HEK293 (cell line): Measurements from ENCODE around the gene OR6C3.
"Not testable (repeated sequence)": the region's sequence is repeated elsewhere in the genome, so short reads cannot be mapped to it uniquely, and the experiment has no call there.

ENCODE experiments used
- CTCF ChIA-PET: fragments of 350-600 bp; formaldehyde crosslinking; extraction: SDS; loops from one replicate; lab custom pipeline; 2021; ENCODE audit warnings: antibody characterized with exemption; lab: Yijun Ruan, JAX
- POLR2A ChIA-PET: fragments of 300-600 bp; formaldehyde crosslinking; extraction: SDS; loops from one replicate; lab custom pipeline; 2020; ENCODE audit warnings: antibody characterized with exemption, inconsistent platforms; lab: Yijun Ruan, JAX
- H3K27ac ChIP-seq: fragments of 200-500 bp; sonication (Bioruptor generic); 2 replicates; pipeline ENCODE4 v1.5.1; 2014; ENCODE audit warnings: low read depth, low read length, control low read depth, inconsistent platforms; ENCODE audit errors: extremely low read depth
- H3K36me3 ChIP-seq, 2 experiments: fragments of 200-500 bp in 1 of 2; sonication (Bioruptor generic) in 1 of 2; 1 replicate in 1 of 2; 2 replicates in 1 of 2; pipeline ENCODE4 v1.5.1; 2014 to 2017; ENCODE audit warnings: inconsistent platforms in 2 of 2, low read length in 2 of 2; ENCODE audit not compliant: control insufficient read depth in 2 of 2, insufficient read depth in 1 of 2
- H3K4me1 ChIP-seq: fragments of 200-500 bp; sonication (Bioruptor generic); 2 replicates; pipeline ENCODE4 v1.5.1; 2014; ENCODE audit warnings: mild to moderate bottlenecking, low read length, inconsistent platforms; ENCODE audit not compliant: control insufficient read depth, insufficient read depth
- H3K4me3 ChIP-seq: 2 replicates; pipeline ENCODE4 v1.5.1; 2011; ENCODE audit warnings: low read depth, mild to moderate bottlenecking, control low read depth, low read length, moderate library complexity
- H3K9me3 ChIP-seq: fragments of 200-500 bp; sonication (Bioruptor generic); 2 replicates; pipeline ENCODE4 v1.5.1; 2014; ENCODE audit warnings: low read depth, low read length, inconsistent platforms; ENCODE audit not compliant: control insufficient read depth, insufficient read depth
- BCL11B ChIP-seq: fragments of 450-650 bp; formaldehyde crosslinking; IDR thresholded peaks from 2 replicates; pipeline ENCODE4 v1.5.1; 2016; ENCODE audit warnings: low read depth, missing biosample characterization, missing genetic modification characterization
- MEIS1 ChIP-seq: sonication (generic); formaldehyde crosslinking; IDR thresholded peaks from 2 replicates; pipeline ENCODE4 v1.8.1; 2022; ENCODE audit warnings: missing genetic modification reagents, mild to moderate bottlenecking, borderline replicate concordance
- SCRT2 ChIP-seq: fragments of 450-650 bp; formaldehyde crosslinking; IDR thresholded peaks from 2 replicates; pipeline ENCODE4 v1.5.1; 2016; ENCODE audit warnings: missing biosample characterization, missing genetic modification characterization
- ZIC2 ChIP-seq: fragments of 450-650 bp; formaldehyde crosslinking; IDR thresholded peaks from 2 replicates; pipeline ENCODE4 v1.5.1; 2016; ENCODE audit warnings: missing biosample characterization, missing genetic modification characterization
- ZNF169 ChIP-seq: fragments of 450-650 bp; formaldehyde crosslinking; IDR thresholded peaks from 2 replicates; pipeline ENCODE4 v1.5.1; 2016; ENCODE audit warnings: missing biosample characterization, missing genetic modification characterization
- ZNF350 ChIP-seq: fragments of 450-650 bp; formaldehyde crosslinking; IDR thresholded peaks from 2 replicates; pipeline ENCODE4 v1.5.0; 2017; ENCODE audit warnings: missing biosample characterization, mild to moderate bottlenecking, missing genetic modification characterization
- ZNF513 ChIP-seq: fragments of 450-650 bp; IDR thresholded peaks from 2 replicates; pipeline ENCODE4 v1.5.1; 2018; ENCODE audit warnings: missing biosample characterization, missing genetic modification characterization
- ZNF548 ChIP-seq: fragments of 450-650 bp; formaldehyde crosslinking; IDR thresholded peaks from 2 replicates; pipeline ENCODE4 v1.5.1; 2016; ENCODE audit warnings: missing biosample characterization, missing genetic modification characterization
- ZNF610 ChIP-seq: fragments of 450-650 bp; formaldehyde crosslinking; IDR thresholded peaks from 2 replicates; pipeline ENCODE4 v1.5.1; 2016; ENCODE audit warnings: missing biosample characterization, missing genetic modification characterization, borderline replicate concordance
- ZNF629 ChIP-seq: fragments of 450-650 bp; formaldehyde crosslinking; IDR thresholded peaks from 2 replicates; pipeline ENCODE4 v1.5.1; 2017; ENCODE audit warnings: missing biosample characterization, missing genetic modification characterization
- ZNF704 ChIP-seq: fragments of 450-650 bp; formaldehyde crosslinking; IDR thresholded peaks from 2 replicates; pipeline ENCODE4 v1.5.1; 2016; ENCODE audit warnings: missing biosample characterization, missing genetic modification characterization
- TF ChIP-seq, protein P1 (sequence below): sonication (generic); formaldehyde crosslinking; IDR thresholded peaks from 2 replicates; pipeline ENCODE4 v1.8.1; 2022; ENCODE audit warnings: mild to moderate bottlenecking, moderate library complexity, missing genetic modification reagents
- TF ChIP-seq, protein P2 (sequence below): fragments of 450-650 bp; formaldehyde crosslinking; IDR thresholded peaks from 2 replicates; pipeline ENCODE4 v1.5.1; 2016; ENCODE audit warnings: missing biosample characterization, missing genetic modification characterization
- TF ChIP-seq, protein P3 (sequence below): fragments of 450-650 bp; formaldehyde crosslinking; IDR thresholded peaks from 2 replicates; pipeline ENCODE4 v1.5.1; 2017; ENCODE audit warnings: missing biosample characterization, missing genetic modification characterization
- TF ChIP-seq, protein P4 (sequence below): fragments of 450-650 bp; formaldehyde crosslinking; IDR thresholded peaks from 2 replicates; pipeline ENCODE4 v1.5.1; 2017; ENCODE audit warnings: missing biosample characterization, missing genetic modification characterization

Gene OR6C3

DNA sequence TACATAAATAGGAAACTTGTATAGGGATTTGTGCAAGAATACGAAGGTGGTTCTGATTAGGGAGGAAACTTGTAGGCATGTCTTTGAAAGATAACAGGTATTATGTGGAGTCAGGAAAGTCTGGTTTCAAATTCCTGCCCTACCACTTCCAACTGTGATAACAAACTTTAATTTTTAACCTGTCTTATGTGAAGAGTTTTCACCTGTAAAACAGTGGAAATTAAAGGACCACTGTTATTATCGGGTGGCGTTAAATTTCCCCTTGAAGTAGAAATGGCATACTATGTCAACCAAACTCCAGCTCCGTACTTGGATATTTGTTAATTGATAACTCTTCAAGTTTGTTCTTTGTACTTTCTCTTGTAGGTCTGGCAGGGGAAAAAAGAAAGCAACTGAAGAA is 10.3 kb upstream of the OR6C3 start:
- no peaks in the 10 kb centered on the region for H3K4me1 ChIP-seq
- CTCF ChIA-PET = no interaction called here
- TF ChIP-seq, protein P1, sequence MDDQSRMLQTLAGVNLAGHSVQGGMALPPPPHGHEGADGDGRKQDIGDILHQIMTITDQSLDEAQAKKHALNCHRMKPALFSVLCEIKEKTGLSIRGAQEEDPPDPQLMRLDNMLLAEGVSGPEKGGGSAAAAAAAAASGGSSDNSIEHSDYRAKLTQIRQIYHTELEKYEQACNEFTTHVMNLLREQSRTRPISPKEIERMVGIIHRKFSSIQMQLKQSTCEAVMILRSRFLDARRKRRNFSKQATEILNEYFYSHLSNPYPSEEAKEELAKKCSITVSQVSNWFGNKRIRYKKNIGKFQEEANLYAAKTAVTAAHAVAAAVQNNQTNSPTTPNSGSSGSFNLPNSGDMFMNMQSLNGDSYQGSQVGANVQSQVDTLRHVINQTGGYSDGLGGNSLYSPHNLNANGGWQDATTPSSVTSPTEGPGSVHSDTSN = no peak
- TF ChIP-seq ZNF548 (no peak), SCRT2 (no peak), BCL11B (tag by site-specific recombination) (no peak), ZNF350 (tag by site-specific recombination) (no peak), MEIS1 (no peak), ZNF629 (tag by site-specific recombination) (no peak), ZNF704 (no peak), ZNF610 (tag by site-specific recombination) (no peak), ZNF169 (tag by site-specific recombination) (no peak), ZNF513 (no peak), ZIC2 (no peak)
- TF ChIP-seq, protein P2, sequence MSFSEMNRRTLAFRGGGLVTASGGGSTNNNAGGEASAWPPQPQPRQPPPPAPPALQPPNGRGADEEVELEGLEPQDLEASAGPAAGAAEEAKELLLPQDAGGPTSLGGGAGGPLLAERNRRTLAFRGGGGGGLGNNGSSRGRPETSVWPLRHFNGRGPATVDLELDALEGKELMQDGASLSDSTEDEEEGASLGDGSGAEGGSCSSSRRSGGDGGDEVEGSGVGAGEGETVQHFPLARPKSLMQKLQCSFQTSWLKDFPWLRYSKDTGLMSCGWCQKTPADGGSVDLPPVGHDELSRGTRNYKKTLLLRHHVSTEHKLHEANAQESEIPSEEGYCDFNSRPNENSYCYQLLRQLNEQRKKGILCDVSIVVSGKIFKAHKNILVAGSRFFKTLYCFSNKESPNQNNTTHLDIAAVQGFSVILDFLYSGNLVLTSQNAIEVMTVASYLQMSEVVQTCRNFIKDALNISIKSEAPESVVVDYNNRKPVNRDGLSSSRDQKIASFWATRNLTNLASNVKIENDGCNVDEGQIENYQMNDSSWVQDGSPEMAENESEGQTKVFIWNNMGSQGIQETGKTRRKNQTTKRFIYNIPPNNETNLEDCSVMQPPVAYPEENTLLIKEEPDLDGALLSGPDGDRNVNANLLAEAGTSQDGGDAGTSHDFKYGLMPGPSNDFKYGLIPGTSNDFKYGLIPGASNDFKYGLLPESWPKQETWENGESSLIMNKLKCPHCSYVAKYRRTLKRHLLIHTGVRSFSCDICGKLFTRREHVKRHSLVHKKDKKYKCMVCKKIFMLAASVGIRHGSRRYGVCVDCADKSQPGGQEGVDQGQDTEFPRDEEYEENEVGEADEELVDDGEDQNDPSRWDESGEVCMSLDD (tag by site-specific recombination) = no peak
- TF ChIP-seq, protein P3, sequence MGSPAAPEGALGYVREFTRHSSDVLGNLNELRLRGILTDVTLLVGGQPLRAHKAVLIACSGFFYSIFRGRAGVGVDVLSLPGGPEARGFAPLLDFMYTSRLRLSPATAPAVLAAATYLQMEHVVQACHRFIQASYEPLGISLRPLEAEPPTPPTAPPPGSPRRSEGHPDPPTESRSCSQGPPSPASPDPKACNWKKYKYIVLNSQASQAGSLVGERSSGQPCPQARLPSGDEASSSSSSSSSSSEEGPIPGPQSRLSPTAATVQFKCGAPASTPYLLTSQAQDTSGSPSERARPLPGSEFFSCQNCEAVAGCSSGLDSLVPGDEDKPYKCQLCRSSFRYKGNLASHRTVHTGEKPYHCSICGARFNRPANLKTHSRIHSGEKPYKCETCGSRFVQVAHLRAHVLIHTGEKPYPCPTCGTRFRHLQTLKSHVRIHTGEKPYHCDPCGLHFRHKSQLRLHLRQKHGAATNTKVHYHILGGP (tag by site-specific recombination) = no peak
- TF ChIP-seq, protein P4, sequence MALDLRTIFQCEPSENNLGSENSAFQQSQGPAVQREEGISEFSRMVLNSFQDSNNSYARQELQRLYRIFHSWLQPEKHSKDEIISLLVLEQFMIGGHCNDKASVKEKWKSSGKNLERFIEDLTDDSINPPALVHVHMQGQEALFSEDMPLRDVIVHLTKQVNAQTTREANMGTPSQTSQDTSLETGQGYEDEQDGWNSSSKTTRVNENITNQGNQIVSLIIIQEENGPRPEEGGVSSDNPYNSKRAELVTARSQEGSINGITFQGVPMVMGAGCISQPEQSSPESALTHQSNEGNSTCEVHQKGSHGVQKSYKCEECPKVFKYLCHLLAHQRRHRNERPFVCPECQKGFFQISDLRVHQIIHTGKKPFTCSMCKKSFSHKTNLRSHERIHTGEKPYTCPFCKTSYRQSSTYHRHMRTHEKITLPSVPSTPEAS = no peak
- H3K36me3 ChIP-seq = no peaks in the 10 kb centered on the region
- POLR2A ChIA-PET = no interaction called here
- H3K9me3 ChIP-seq = no peaks in the 10 kb centered on the region
- H3K4me3 ChIP-seq = no peak overlapping the region
- no peak overlapping the region for H3K27ac ChIP-seq

GRCh38 chr12:55325801-55326200 is 4.7 kb upstream of the OR6C3 start:
- H3K4me1 ChIP-seq, H3K27ac ChIP-seq, H3K4me3 ChIP-seq, CTCF ChIA-PET, POLR2A ChIA-PET, H3K36me3 ChIP-seq, H3K9me3 ChIP-seq: not testable (repeated sequence)
